ENCODE results near the gene XYLT1. TPM values are rescaled to one million over a fixed set of nuclear protein-coding genes. Genes with fewer than 3 reads are reported as not detected.

XYLT1 gene
- total and polyA plus RNA-seq, 2 of the 8 experiments (the other 6 are each of a cell fraction or from before 2014, with no cell fraction given) = 6.6 to 25.4 TPM

DNA sequence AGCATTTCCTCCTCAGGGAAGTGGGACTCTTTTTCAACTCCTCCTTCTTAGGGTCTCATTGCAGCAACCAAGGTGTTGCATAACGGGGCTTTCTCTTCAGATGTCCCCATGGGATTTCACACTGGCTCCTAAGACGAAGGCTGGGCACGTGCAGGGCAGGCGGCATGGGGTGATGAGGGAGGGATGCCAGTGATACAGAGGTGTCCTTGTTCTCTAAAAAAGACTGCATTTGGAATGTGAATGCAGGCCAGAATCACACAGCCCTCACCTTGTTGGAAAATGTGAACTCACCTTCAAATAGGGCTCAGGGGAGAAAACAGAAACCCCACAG, 105.6 kb downstream of the XYLT1 start:
- ChIA-PET POLR2A (ENCODE audit: partially characterized antibody) (no interaction called here), CTCF (ENCODE audit: partially characterized antibody) (no interaction called here)
- Histone ChIP-seq H3K9ac (replicated peaks in 1 of 4; ENCODE audit: extremely low read depth in 1 of 4, low read depth in 3 of 4, low read length in 3 of 4) (no peak overlapping the region), H4K8ac (ENCODE audit: extremely low read depth, insufficient read depth, low read length) (no peak overlapping the region), H3K27me3 (replicated peaks in 1 of 4; ENCODE audit: control insufficient read depth in 3 of 4, extremely low read depth in 1 of 4, insufficient read depth in 3 of 4, low read length in 3 of 4) (no peaks in the 10 kb centered on the region), H3K4me1 (replicated peaks in 1 of 4; ENCODE audit: control insufficient read depth in 3 of 4, insufficient read depth in 4 of 4, low read length in 3 of 4) (peaks cover 0 to 19% (median 16%) of the 10 kb centered on the region in 4 experiments; a peak in 6 of 7 replicates), H2BK5ac (ENCODE audit: low read depth, low read length) (no peak overlapping the region; the same call in 1 of the 2 replicates), H3K79me2 (ENCODE audit: control insufficient read depth in 1 of 2, insufficient read depth in 2 of 2, low read length in 2 of 2) (peaks cover 0 to 4% of the 10 kb centered on the region in 2 experiments; a peak in 1 of 4 replicates), H3K4me2 (ENCODE audit: insufficient read depth in 1 of 2, low read depth in 2 of 2, low read length in 2 of 2) (no peak overlapping the region), H3K27ac (ENCODE audit: low read depth, low read length) (no peak overlapping the region), H4K5ac (ENCODE audit: insufficient read length, low read depth, low read length) (no peak overlapping the region), H4K91ac (replicated peaks; ENCODE audit: insufficient read length, low read length) (no peak overlapping the region), H3K14ac (ENCODE audit: insufficient read length) (no peak overlapping the region), H3K4me3 (ENCODE audit: extremely low read depth in 1 of 4, insufficient read depth in 2 of 4, low read depth in 3 of 4, low read length in 4 of 4) (no peak overlapping the region), H3K36me3 (ENCODE audit: control insufficient read depth in 2 of 4, insufficient read depth in 4 of 4, low read length in 3 of 4) (no peaks in the 10 kb centered on the region), H2BK12ac (ENCODE audit: low read depth, low read length) (no peak overlapping the region), H3K23ac (ENCODE audit: insufficient read length) (no peak overlapping the region), H2BK120ac (replicated peaks; ENCODE audit: low read depth, low read length) (no peak overlapping the region), H2BK20ac (ENCODE audit: low read length) (no peak overlapping the region), H4K20me1 (replicated peaks in 1 of 2; ENCODE audit: control insufficient read depth in 1 of 2, insufficient read depth in 2 of 2, low read length in 2 of 2) (peaks cover 0 to 2% of the 10 kb centered on the region in 2 experiments), H3K18ac (ENCODE audit: extremely low read depth, low read length) (no peak overlapping the region), H3K23me2 (ENCODE audit: low read depth, low read length) (no peaks in the 10 kb centered on the region), H2AFZ (ENCODE audit: low read length) (no peak overlapping the region), H2AK5ac (ENCODE audit: low read depth, low read length) (no peak overlapping the region), H3K79me1 (ENCODE audit: low read depth, low read length) (no peaks in the 10 kb centered on the region; the same call in 1 of the 2 replicates), H3K56ac (replicated peaks; ENCODE audit: insufficient read length, low read depth, low read length) (no peak overlapping the region), H3K4ac (replicated peaks; ENCODE audit: insufficient read length, low read depth, low read length) (no peak overlapping the region), H2BK15ac (ENCODE audit: low read length) (no peak overlapping the region), H3K9me3 (ENCODE audit: insufficient read depth in 2 of 2, low read depth in 1 of 2, low read length in 1 of 2) (no peaks in the 10 kb centered on the region)
- DNase-seq (ENCODE audit: low read depth in 1 of 2, low spot score in 2 of 2) (no peak), FAIRE-seq (no peak)
- TF ChIP-seq POLR2A (IDR thresholded peaks at IDR 0.05; ENCODE audit: control extremely low read depth in 1 of 2, low read depth in 2 of 2, low read length in 2 of 2) (no peak), CHD2 (IDR thresholded peaks at IDR 0.05; ENCODE audit: low read length) (no peak), ASH2L (IDR thresholded peaks at IDR 0.05; ENCODE audit: low read length) (no peak), NANOG (IDR thresholded peaks at IDR 0.05; ENCODE audit: insufficient read depth, low read depth, low read length, poor library complexity, severe bottlenecking) (no peak)
- TF ChIP-seq, protein P1, sequence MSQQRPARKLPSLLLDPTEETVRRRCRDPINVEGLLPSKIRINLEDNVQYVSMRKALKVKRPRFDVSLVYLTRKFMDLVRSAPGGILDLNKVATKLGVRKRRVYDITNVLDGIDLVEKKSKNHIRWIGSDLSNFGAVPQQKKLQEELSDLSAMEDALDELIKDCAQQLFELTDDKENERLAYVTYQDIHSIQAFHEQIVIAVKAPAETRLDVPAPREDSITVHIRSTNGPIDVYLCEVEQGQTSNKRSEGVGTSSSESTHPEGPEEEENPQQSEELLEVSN (IDR thresholded peaks at IDR 0.05) = peak; percentile 69
- TF ChIP-seq, protein P2, sequence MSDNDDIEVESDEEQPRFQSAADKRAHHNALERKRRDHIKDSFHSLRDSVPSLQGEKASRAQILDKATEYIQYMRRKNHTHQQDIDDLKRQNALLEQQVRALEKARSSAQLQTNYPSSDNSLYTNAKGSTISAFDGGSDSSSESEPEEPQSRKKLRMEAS (IDR thresholded peaks at IDR 0.05) = peak; percentile 72
- 84% methylated on average over 4 of the region's 4 CpGs; no CpG with 5 or more reads in 1 of the 2 experiments for WGBS, 2 experiments (ENCODE audit: extremely low coverage in 1 of 2, insufficient coverage in 1 of 2, insufficient read length in 1 of 2, insufficient replicate concordance in 2 of 2, low coverage in 1 of 2, low lambda C conversion rate in 2 of 2, missing lambda C conversion rate in 1 of 2)

All from H1 (cell line).